Esophagus muscularis mucosa (tissue), 4 donors: ENCODE results near the gene CAMTA1.

Source experiments
- EP300 ChIP-seq: sonication (generic); formaldehyde crosslinking; IDR thresholded peaks from one replicate; pipeline ENCODE4 v1.6.1; 2017; ENCODE audit warnings: antibody characterized with exemption
- POLR2A ChIP-seq: fragments of 450-650 bp; IDR thresholded peaks from one replicate; pipeline ENCODE4 v1.6.1; 2017; ENCODE audit warnings: antibody characterized with exemption, moderate library complexity, mild to moderate bottlenecking, low read depth
- POLR2AphosphoS5 ChIP-seq, 2 donors: sonication (generic); formaldehyde crosslinking; IDR thresholded peaks; one replicate each; pipeline ENCODE4 v1.6.1; 2017; ENCODE audit warnings: antibody characterized with exemption in 2 of 2
- TF ChIP-seq, protein P1 (sequence below), 3 experiments: fragments of 200-600 bp in 2 of 3; fragments of 450-650 bp in 1 of 3; sonication (generic) in 2 of 3; IDR thresholded peaks; one replicate each; pipeline ENCODE4 v1.5.1; 2017 to 2019; ENCODE audit warnings: antibody characterized with exemption in 3 of 3, mild to moderate bottlenecking in 2 of 3, moderate library complexity in 1 of 3

DNA sequence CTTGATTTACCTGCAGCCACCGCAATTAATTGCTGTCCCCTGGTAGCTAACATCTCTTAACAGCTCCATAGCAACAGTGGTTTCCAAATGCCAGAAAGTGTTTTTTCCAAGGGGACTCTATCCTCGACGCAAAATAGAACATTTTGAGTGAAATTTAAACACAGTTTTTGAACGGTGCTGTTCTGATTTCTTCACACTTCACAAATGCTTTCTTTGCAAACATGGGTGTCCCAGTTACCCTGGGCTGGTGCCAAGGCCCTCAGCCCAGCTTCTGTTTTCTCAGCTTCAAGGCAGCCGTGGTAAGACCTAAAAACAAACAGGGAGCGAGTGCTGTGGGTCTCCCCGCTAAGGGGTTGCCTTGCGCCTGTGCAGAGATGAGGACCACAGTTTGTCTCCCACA is 838.6 kb downstream of the CAMTA1 start:
- TF ChIP-seq, protein P1, sequence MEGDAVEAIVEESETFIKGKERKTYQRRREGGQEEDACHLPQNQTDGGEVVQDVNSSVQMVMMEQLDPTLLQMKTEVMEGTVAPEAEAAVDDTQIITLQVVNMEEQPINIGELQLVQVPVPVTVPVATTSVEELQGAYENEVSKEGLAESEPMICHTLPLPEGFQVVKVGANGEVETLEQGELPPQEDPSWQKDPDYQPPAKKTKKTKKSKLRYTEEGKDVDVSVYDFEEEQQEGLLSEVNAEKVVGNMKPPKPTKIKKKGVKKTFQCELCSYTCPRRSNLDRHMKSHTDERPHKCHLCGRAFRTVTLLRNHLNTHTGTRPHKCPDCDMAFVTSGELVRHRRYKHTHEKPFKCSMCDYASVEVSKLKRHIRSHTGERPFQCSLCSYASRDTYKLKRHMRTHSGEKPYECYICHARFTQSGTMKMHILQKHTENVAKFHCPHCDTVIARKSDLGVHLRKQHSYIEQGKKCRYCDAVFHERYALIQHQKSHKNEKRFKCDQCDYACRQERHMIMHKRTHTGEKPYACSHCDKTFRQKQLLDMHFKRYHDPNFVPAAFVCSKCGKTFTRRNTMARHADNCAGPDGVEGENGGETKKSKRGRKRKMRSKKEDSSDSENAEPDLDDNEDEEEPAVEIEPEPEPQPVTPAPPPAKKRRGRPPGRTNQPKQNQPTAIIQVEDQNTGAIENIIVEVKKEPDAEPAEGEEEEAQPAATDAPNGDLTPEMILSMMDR (IDR thresholded peaks at IDR 0.05) = no peak
- no peak for TF ChIP-seq POLR2AphosphoS5 (IDR thresholded peaks at IDR 0.05)
- TF ChIP-seq POLR2A = no peak
- no peak for TF ChIP-seq EP300
